Mucosa of descending colon (tissue), 3 donors: ENCODE measurements around the gene TSPO2. TPM values are rescaled to one million over a fixed set of nuclear protein-coding genes. Genes with fewer than 3 reads are reported as not detected.
A peak's percentile ranks its signal among the peaks of the same experiment; 100 is the strongest.

Experiments used
- ATAC-seq: fragments of 200-7000 bp; cut with Tn5 transposase; one replicate; pipeline ENCODE4 v1.9.1; 2020; ENCODE audit warnings: mild to moderate bottlenecking, moderate library complexity
- DNase-seq, 3 donors: peaks; one replicate each; pipeline ENCODE4 v3.0.0-alpha.2; 2020
- H3K36me3 ChIP-seq: fragments of 200-600 bp; one replicate; pipeline ENCODE4 v1.8.0; 2021; ENCODE audit warnings: low read depth, mild to moderate bottlenecking
- H3K4me1 ChIP-seq: fragments of 200-600 bp; one replicate; pipeline ENCODE4 v1.8.0; 2021; ENCODE audit warnings: low read depth, mild to moderate bottlenecking
- H3K4me3 ChIP-seq: fragments of 200-600 bp; one replicate; pipeline ENCODE4 v1.8.0; 2021; ENCODE audit warnings: mild to moderate bottlenecking
- H3K9me3 ChIP-seq: fragments of 200-600 bp; one replicate; pipeline ENCODE4 v1.8.0; 2021; ENCODE audit warnings: mild to moderate bottlenecking
- CTCF ChIP-seq: fragments of 200-600 bp; IDR thresholded peaks from one replicate; pipeline ENCODE4 v1.8.0; 2022; ENCODE audit warnings: antibody characterized with exemption, mild to moderate bottlenecking
- intact Hi-C, 2 donors: fragments of 100-400 bp; cut with DNase I in 1 of 2; cut with micrococcal nuclease in 1 of 2; formaldehyde crosslinking; loops; one replicate each; pipeline versions ENCODE4 v1.11.0 to v1.11.1; 2022; cut with DNase I, micrococcal nuclease
- total RNA-seq, 3 donors: library from RNA; stranded (reverse); fragmentation: NEBNext Ultra II Directional in 2 of 3; extraction: Animal tissue kit (Norgen Biotek cat#: 25700) in 2 of 3; gene quantifications; one replicate each; pipeline versions ENCODE4 v1.2.1 to v1.2.4, GENCODE V29; 2021 to 2023
- donor health status: DM: no; HTN: no; CAD: no; lungs with moderate emphysema.
- donor health status: DM: no; HTN: no; CAD: no.
- donor health status: DM: no; HTN: yes; CAD: no.

The TSPO2 gene
- total RNA-seq, 3 donors from 2014 or later = 0.48 TPM; not detected in 2

DNA sequence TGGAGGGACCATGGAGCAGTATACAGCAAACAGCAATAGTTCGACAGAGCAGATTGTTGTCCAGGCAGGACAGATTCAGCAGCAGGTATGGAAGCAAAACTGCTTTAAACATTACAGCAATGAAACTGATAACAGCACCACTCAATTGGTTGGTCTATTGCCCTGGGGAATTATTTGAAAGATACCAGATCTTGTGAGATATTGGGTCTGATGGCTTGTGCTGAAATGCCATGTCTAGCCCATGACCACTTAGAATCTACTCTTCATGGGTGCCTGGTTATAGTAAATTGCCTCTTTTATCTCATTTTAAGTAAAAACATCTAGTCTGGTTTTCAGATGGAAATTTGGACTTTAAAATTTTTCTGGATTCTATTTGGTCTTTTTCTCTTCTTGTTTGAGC lies 36.8 kb downstream of the TSPO2 start:
- no peak for ATAC-seq
- Histone ChIP-seq H3K36me3 (no peaks in the 10 kb centered on the region), H3K9me3 (no peaks in the 10 kb centered on the region), H3K4me3 (no peak overlapping the region), H3K4me1 (peaks cover 23% of the 10 kb centered on the region)
- intact Hi-C loops = no loop called here
- TF ChIP-seq CTCF = no peak
- no peak for DNase-seq

- Histone ChIP-seq H3K4me3 (no peak overlapping the region), H3K4me1 (peaks cover 10% of the 10 kb centered on the region), H3K9me3 (no peaks in the 10 kb centered on the region), H3K36me3 (peaks cover 11% of the 10 kb centered on the region)
- ATAC-seq (peak; percentile 36), DNase-seq (no peak)
- TF ChIP-seq CTCF = no peak
- intact Hi-C loops = no loop called here
Observed at GRCh38 chr6:41080621-41081020, 38.4 kb downstream of the TSPO2 start.

DNA sequence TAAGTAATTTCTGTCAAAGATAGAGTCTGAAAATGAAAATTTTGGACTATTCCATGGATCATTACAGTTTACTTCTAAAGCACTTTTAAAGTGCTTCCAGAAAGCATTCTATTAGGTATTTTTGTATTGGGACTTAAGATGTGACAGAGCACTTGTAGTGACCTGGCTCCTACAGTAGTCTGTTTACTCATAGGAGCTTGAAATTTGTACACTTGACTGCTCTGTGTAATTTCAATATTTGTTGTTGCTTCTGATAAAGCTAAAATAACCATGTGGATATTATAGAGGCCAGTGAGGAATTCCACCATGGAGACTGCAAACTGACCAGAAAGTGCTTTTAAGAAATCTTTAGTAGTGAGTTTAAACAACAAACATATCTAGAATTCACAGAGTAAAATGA lies 40.8 kb downstream of the TSPO2 start:
- peaks cover 14% of the 10 kb centered on the region for H3K36me3 ChIP-seq
- H3K4me3 ChIP-seq = no peak overlapping the region
- intact Hi-C loops = no loop called here
- ATAC-seq (no peak), DNase-seq (no peak)
- no peak for TF ChIP-seq CTCF
- H3K9me3 ChIP-seq = no peaks in the 10 kb centered on the region
- no peaks in the 10 kb centered on the region for H3K4me1 ChIP-seq

DNA sequence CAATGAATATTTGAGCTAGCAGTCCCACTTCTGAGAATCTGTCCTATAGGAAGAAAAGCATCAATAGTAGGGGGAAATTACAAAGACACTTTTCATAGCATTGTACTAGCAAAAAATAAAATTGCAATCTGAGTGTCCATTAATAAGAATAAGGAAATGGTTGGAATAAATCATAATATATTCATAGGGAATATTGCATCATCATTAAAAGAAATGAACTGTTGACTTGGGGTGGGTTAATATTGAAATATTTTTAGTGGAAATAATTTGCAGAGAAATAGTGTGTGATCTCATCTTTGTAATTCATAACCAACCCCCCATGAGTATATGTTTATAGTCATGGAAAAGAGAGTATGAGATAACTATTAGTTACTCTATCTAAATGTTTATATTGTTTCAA lies 42.9 kb downstream of the TSPO2 start:
- peaks cover 22% of the 10 kb centered on the region for H3K36me3 ChIP-seq
- no peaks in the 10 kb centered on the region for H3K9me3 ChIP-seq
- ATAC-seq (no peak), DNase-seq (no peak)
- intact Hi-C loops = no loop called here
- TF ChIP-seq CTCF = no peak
- no peaks in the 10 kb centered on the region for H3K4me1 ChIP-seq
- H3K4me3 ChIP-seq = no peak overlapping the region

- ATAC-seq (no peak), DNase-seq (no peak)
- H3K4me1 ChIP-seq = no peaks in the 10 kb centered on the region
- no peak for TF ChIP-seq CTCF
- no peak overlapping the region for H3K4me3 ChIP-seq
- H3K36me3 ChIP-seq = peaks cover 23% of the 10 kb centered on the region
- intact Hi-C loops = no loop called here
- H3K9me3 ChIP-seq = no peaks in the 10 kb centered on the region
Observed at GRCh38 chr6:41088451-41088850, 46.2 kb downstream of the TSPO2 start.
